Subcutaneous adipose tissue (tissue), 4 donors: ENCODE results near the gene LMAN1. TPM values are rescaled to one million over a fixed set of nuclear protein-coding genes. Genes with fewer than 3 reads are reported as not detected.

Experiments
- total RNA-seq, 4 donors: library from RNA; depleted of rRNA; stranded (reverse); fragments of >200 nt; gene quantifications; one replicate each; pipeline ENCODE4 v1.1.0, GENCODE V29; 2016
- TF ChIP-seq, protein P1 (sequence below): fragments of 450-650 bp; IDR thresholded peaks from one replicate; pipeline ENCODE4 v1.5.1; 2016; ENCODE audit warnings: low read depth, mild to moderate bottlenecking, control low read depth, antibody characterized with exemption, moderate library complexity

Gene LMAN1
- total RNA-seq, 4 donors from 2014 or later: 69.5 to 103 (median 81.2) TPM

DNA sequence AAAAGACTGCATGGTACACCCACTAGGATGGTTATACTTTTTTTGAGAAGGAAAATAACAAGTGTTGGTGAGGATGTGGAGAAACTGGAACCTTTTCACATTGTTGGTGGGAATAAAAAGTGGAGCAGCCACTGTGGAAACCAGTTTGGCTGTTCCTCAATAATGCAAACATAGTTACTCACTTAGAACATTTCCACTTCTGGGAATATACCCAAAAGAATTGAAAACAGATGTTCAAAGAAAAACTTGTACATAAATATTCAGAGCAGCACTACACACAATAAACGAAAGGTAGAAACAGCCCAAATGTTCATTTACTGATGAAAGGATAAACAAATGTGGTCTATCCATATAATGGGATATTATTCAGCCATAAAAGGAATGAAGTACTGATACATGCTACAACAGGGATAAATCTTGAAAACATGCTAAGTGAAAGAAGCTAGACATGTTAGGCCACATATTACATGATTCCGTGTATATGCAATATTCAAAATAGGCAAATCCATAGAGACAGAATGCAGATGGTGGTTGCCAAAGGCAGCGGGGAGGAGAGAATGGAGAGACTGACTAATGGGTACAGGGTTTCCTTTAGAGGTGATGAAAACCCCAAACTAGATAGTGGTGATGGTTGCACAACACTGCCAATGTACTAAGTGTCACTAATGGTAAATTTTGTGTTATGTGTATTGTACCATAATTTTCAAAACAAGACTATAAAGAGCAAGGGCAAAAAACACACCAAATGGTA is 20.9 kb upstream of the LMAN1 start:
- TF ChIP-seq, protein P1, sequence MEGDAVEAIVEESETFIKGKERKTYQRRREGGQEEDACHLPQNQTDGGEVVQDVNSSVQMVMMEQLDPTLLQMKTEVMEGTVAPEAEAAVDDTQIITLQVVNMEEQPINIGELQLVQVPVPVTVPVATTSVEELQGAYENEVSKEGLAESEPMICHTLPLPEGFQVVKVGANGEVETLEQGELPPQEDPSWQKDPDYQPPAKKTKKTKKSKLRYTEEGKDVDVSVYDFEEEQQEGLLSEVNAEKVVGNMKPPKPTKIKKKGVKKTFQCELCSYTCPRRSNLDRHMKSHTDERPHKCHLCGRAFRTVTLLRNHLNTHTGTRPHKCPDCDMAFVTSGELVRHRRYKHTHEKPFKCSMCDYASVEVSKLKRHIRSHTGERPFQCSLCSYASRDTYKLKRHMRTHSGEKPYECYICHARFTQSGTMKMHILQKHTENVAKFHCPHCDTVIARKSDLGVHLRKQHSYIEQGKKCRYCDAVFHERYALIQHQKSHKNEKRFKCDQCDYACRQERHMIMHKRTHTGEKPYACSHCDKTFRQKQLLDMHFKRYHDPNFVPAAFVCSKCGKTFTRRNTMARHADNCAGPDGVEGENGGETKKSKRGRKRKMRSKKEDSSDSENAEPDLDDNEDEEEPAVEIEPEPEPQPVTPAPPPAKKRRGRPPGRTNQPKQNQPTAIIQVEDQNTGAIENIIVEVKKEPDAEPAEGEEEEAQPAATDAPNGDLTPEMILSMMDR: no peak

DNA sequence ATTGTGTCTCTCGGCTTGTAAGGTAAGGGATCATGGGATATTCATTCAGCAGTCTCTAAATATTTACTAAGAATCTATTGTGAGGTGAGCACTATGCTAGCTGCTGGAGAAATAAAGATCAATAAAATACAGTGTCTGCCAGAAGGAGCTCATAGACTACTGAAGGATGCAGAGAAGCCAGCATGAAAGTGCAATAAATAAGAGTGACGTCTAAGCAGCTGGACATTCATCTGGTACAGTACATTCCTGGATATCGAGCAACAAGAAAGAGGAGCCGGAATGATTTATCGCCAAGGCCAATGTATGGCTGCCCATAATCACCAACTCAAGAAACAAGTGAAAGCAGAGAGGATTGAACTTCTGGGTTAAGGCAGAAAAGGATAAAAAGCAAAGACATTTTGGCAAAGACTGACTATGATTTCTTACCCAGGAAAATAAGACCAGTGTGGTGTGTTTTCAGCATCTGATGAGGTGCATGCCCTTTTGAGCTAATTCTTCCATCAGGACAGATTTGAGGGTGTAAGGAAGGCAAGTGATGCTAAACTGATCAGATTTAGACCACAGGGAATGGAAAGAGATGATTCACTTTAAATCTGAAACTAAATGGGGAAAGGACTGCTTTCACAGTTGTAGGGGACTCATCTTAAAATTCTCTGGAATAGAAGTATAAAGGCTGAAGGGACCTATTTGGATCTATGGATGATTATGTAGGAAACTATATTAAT is 18.7 kb upstream of the LMAN1 start:
- TF ChIP-seq, protein P1: no peak

DNA sequence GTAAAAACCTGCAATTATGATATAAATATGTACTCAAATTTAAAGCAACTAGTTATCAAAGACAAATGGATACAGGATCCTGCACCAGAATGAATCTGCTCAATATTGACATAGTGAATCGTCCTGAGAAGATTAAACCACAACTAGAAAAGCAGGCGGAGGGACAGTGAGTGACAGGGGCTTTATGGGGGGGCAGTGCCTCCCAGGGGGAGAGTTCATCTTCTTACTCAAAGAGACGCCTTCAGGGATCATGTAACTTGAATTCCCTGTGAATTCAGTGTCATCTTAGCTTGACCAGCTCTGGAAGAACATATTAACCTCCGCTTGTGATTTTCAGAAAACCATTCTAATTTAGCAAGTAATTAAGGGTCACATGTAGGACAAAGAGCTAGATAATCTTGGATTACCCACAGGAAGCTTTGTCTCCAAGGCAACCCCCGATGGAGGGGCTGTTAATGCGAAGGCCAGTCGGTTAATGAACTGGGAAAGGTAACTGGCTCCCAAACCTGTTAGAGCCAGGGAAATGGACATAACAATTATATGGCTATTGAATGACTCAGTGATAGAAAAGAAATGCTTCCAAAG is 17.4 kb upstream of the LMAN1 start:
- TF ChIP-seq, protein P1: no peak

DNA sequence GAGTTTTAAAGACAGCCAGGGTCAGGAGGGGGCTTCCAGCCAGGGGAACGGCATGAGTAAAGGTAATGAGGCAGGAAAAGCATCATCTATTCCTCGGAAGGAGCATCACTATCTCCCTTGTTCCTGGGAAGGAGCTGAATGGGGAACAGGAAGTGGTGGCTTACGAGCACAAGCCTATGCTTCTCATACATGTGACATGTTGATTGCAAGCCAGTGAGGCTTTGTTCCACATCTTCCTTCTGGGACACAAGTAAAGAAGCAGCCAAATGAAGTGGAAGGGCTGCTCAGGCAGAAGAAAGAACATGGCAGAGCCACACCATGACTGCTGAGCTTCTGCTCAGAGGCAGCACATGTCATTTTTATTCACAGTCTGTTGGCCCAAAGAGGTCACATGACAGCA is 15.1 kb upstream of the LMAN1 start:
- TF ChIP-seq, protein P1: no peak

DNA sequence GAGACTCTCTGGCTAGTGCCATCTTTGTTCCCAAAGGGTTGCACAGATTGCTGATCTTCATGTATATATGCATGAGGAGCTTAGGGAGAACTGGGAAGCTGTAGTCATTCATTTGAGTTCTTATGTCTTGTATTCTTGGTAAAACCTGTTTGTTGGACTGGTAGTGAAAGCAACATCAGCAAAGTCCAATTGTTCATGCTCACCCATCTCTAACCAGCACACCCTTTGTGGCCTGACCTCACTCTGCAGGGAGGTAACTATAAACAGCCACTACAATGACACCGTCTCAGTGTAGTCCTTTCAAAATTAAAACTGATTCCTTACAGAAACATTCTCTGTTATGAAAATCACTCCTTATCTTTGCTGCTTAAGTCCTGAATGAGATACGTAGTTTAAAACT is 13.9 kb upstream of the LMAN1 start:
- TF ChIP-seq, protein P1: no peak

DNA sequence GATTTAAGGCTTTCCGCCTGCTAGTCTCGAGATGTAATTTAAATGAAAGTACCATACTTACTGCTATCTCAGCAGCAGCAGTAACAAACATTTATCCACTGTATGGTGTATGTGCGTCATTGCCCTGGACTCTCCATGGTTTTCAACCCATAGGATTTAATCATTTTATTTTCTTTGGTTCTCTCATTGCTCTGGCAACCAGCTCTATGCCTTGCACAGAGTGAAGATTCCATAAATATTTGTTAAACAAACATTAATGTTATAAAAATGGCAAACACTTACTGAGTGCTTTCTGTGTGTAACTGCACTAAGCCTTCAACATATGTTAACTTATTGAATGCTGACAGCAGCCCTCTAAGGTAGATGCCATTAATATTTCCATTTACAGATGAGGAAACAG is 1.3 kb upstream of the LMAN1 start:
- TF ChIP-seq, protein P1: no peak

DNA sequence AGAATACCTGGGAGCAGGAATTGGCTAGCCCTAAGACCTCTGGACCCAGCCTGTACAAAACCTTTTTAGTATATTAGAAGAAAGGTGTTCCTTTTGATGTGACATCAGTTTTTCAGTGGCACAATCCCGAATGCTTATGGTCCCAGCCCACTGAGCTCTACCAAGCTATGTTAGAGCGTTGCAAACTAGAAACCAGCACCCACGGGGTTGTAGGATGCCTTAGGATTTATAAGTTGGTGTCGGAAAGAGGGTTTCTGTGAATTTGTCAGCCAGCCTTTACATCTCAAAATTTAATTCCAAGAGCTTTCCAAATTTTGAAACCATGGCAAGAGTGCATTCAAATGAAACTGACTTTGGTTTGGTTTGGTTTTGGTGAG is 499 bp upstream of the LMAN1 start:
- TF ChIP-seq, protein P1: no peak
